Cardiac atrium fibroblast (primary cell): ENCODE measurements around the gene NHERF1. TPM values are rescaled to one million over a fixed set of nuclear protein-coding genes. Genes with fewer than 3 reads are reported as not detected.

Experiments
- total RNA-seq: library from RNA; depleted of rRNA; stranded (reverse); fragments of >200 nt; gene quantifications from 2 replicates; pipeline ENCODE4 v1.2.3, GENCODE V29; 2015

The NHERF1 gene
- 16.2 and 18.1 TPM in 2 replicates for total RNA-seq

DNA sequence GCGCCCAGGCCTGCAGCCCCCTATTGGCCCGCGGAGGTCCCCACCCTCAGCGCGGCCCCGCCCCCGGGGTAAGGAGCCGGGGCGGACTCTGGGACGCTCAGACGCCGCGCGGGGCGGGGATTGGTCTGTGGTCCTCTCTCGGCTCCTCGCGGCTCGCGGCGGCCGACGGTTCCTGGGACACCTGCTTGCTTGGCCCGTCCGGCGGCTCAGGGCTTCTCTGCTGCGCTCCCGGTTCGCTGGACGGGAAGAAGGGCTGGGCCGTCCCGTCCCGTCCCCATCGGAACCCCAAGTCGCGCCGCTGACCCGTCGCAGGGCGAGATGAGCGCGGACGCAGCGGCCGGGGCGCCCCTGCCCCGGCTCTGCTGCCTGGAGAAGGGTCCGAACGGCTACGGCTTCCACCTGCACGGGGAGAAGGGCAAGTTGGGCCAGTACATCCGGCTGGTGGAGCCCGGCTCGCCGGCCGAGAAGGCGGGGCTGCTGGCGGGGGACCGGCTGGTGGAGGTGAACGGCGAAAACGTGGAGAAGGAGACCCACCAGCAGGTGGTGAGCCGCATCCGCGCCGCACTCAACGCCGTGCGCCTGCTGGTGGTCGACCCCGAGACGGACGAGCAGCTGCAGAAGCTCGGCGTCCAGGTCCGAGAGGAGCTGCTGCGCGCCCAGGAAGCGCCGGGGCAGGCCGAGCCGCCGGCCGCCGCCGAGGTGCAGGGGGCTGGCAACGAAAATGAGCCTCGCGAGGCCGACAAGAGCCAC lies at the start of gene NHERF1:
TSS of gene NHERF1 (plus strand) at position 100 of the 750 bp plus-strand sequence. CDS start at position 319, 219 bp downstream.

DNA sequence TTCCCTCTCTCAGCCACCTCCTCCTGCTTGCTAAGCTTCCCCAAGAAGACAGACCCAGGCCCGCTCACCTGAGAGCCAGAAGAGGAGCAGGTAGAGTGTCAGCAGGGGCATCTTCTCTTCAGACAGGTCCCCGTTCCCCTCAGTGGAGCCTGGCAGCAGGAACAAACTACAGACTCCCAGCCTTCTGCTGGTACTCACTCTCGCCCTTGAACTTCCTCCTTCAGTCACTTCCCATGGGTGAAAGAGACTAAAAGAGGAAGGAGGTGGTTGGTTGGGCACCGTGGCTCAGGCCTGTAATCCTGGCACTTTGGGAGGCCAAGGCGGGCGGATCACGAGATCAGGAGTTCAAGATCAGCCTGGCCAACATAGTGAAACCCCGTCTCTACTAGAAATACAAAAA lies 35.7 kb upstream of the NHERF1 start, which contains the start of gene CD300LF:
TSS of gene CD300LF (minus strand) at position 168 of the 400 bp plus-strand sequence. CDS start at position 111, 57 bp downstream.

DNA sequence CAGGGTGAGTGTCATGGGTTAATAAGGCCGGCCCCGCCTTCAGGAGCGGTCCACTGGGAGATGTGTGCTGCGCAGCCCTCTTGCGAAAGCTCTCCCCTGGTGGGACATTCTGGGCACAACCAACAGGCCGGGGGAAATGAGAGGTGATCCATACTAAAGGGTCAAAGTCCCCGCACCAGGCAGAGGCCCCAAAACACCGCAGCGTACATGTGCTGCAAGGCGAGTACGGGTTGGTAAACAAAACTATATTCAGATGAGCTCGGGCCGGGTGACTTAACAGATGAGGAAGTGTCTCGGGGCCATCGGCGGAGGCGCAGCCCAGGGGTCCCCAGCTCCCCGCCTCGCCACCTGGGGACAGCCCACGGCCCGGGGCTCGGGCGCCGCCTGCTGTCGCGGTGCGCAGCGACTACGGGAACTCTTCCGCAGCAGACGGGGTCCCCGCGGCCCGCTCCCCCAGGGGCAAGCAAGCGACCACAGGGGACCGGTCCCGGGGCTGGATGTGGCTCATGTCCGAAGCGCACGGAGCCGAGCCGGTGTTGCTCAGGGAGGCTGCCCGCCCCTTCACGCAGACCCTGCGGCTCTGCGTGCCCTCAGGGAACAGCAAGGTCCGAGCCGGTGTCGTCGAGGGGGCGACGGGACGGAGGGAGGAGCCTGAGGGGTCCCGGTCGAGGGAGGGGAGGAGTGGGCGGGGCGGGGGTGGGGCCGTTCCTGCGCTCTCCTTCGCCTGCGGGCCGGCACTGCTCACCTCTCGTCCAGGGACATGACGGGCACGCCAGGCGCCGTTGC lies 11.7 kb upstream of the NHERF1 start, which contains the start of gene RAB37:
TSS of gene RAB37 (plus strand) at position 744 of the 786 bp plus-strand sequence. CDS start at position 761, 17 bp downstream.

GRCh38 chr17:74776044-74776962 lies 27.9 kb downstream of the NHERF1 start, which contains the start of gene NAT9:
Gene NAT9, minus strand, starts transcription at chr17:74776345. Its CDS starts 647 bp downstream, at chr17:74775698.

Other genes starting within 250 kb of the NHERF1 start
- gene CD300LB, start 217.2 kb upstream of the NHERF1 start, total RNA-seq = not detected in 2 replicates
- 0.18 TPM in 1 of 2 replicates, not detected in the other for gene CD300C, start 202.5 kb upstream of the NHERF1 start, total RNA-seq
- not detected in 2 replicates for gene CD300H, start 181.1 kb upstream of the NHERF1 start, total RNA-seq
- not detected in 2 replicates for gene CD300LD, start 156.3 kb upstream of the NHERF1 start, total RNA-seq
- not detected in 2 replicates for gene CD300E, start 124.9 kb upstream of the NHERF1 start, total RNA-seq
- not detected in 2 replicates for gene CD300LF, start 35.7 kb upstream of the NHERF1 start, total RNA-seq
- gene RAB37, start 11.4 kb upstream of the NHERF1 start, total RNA-seq = 1.1 and 5.8 TPM in 2 replicates
- 28.0 and 54.7 TPM in 2 replicates for gene NAT9, start 27.7 kb downstream of the NHERF1 start, total RNA-seq
- not detected in 2 replicates for gene GRIN2C, start 111.3 kb downstream of the NHERF1 start, total RNA-seq
- 7.4 and 25.8 TPM in 2 replicates for gene FDXR, start 124.4 kb downstream of the NHERF1 start, total RNA-seq
- not detected in 2 replicates for gene FADS6, start 145.0 kb downstream of the NHERF1 start, total RNA-seq
- gene USH1G, start 174.6 kb downstream of the NHERF1 start, total RNA-seq = not detected in 2 replicates
- gene OTOP2, start 175.6 kb downstream of the NHERF1 start, total RNA-seq = not detected in 2 replicates
- gene OTOP3, start 187.3 kb downstream of the NHERF1 start, total RNA-seq = not detected in 2 replicates
- gene HID1, start 224.1 kb downstream of the NHERF1 start, total RNA-seq = 0.18 and 0.81 TPM in 2 replicates
- 23.6 and 24.8 TPM in 2 replicates for gene CDR2L, start 239.0 kb downstream of the NHERF1 start, total RNA-seq